ENCODE data around the gene BNC2. TPM values are rescaled to one million over a fixed set of nuclear protein-coding genes. Genes with fewer than 3 reads are reported as not detected.

BNC2 gene
- total RNA-seq, 1 experiment from 2014 or later, result 2.9 TPM

GRCh38 chr9:16645970-16646369 lies 224.5 kb downstream of the BNC2 start:
- ChIA-PET POLR2A (ENCODE audit: unreplicated experiment) (no interaction called here), CTCF (no interaction called here)
- no peak for TF ChIP-seq EZH2 (IDR thresholded peaks at IDR 0.05; ENCODE audit: low read depth)
- TF ChIP-seq, protein P1, sequence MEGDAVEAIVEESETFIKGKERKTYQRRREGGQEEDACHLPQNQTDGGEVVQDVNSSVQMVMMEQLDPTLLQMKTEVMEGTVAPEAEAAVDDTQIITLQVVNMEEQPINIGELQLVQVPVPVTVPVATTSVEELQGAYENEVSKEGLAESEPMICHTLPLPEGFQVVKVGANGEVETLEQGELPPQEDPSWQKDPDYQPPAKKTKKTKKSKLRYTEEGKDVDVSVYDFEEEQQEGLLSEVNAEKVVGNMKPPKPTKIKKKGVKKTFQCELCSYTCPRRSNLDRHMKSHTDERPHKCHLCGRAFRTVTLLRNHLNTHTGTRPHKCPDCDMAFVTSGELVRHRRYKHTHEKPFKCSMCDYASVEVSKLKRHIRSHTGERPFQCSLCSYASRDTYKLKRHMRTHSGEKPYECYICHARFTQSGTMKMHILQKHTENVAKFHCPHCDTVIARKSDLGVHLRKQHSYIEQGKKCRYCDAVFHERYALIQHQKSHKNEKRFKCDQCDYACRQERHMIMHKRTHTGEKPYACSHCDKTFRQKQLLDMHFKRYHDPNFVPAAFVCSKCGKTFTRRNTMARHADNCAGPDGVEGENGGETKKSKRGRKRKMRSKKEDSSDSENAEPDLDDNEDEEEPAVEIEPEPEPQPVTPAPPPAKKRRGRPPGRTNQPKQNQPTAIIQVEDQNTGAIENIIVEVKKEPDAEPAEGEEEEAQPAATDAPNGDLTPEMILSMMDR (conservative IDR thresholded peaks at IDR 0.05), result no peak
- Histone ChIP-seq H3K9me3 (ENCODE audit: insufficient read depth, low read depth) (no peaks in the 10 kb centered on the region), H3F3A (ENCODE audit: insufficient read depth, low read depth) (no peaks in the 10 kb centered on the region), H3K36me3 (ENCODE audit: low read depth) (no peaks in the 10 kb centered on the region), H3K4me3 (no peak overlapping the region), H3K79me2 (ENCODE audit: low read depth) (no peaks in the 10 kb centered on the region), H2AFZ (no peak overlapping the region), H3K27ac (no peak overlapping the region), H3K4me1 (replicated peaks; ENCODE audit: insufficient read depth) (no peaks in the 10 kb centered on the region), H3K4me2 (no peak overlapping the region), H3K27me3 (ENCODE audit: insufficient read depth, low read depth) (no peaks in the 10 kb centered on the region), H3K9me2 (ENCODE audit: insufficient read depth) (no peaks in the 10 kb centered on the region), H4K20me1 (ENCODE audit: insufficient read depth) (no peaks in the 10 kb centered on the region)
- DNase-seq, result no peak
- BruUV-seq (replicated peaks), result no TSS peak
- intact Hi-C loops (cut with micrococcal nuclease; ENCODE audit: unreplicated experiment), result no loop called here

GRCh38 chr9:16642421-16643109 lies 227.9 kb downstream of the BNC2 start:
- Histone ChIP-seq H3K4me1 (replicated peaks; ENCODE audit: insufficient read depth) (no peaks in the 10 kb centered on the region), H4K20me1 (ENCODE audit: insufficient read depth) (no peaks in the 10 kb centered on the region), H2AFZ (no peak overlapping the region), H3K36me3 (ENCODE audit: low read depth) (no peaks in the 10 kb centered on the region), H3K27ac (no peak overlapping the region), H3F3A (ENCODE audit: insufficient read depth, low read depth) (no peaks in the 10 kb centered on the region), H3K4me2 (no peak overlapping the region), H3K79me2 (ENCODE audit: low read depth) (no peaks in the 10 kb centered on the region), H3K9me3 (ENCODE audit: insufficient read depth, low read depth) (no peaks in the 10 kb centered on the region), H3K9me2 (ENCODE audit: insufficient read depth) (no peaks in the 10 kb centered on the region), H3K4me3 (no peak overlapping the region), H3K27me3 (ENCODE audit: insufficient read depth, low read depth) (no peaks in the 10 kb centered on the region)
- CTCF ChIA-PET, result no interaction called here
- no peak for DNase-seq
- intact Hi-C loops (cut with micrococcal nuclease; ENCODE audit: unreplicated experiment), result no loop called here
- TF ChIP-seq, protein P1 (conservative IDR thresholded peaks at IDR 0.05), result no peak
- TF ChIP-seq EZH2 (IDR thresholded peaks at IDR 0.05; ENCODE audit: low read depth), result no peak
- POLR2A ChIA-PET (ENCODE audit: unreplicated experiment), result no interaction called here
- no TSS peak for BruUV-seq (replicated peaks)

DNA sequence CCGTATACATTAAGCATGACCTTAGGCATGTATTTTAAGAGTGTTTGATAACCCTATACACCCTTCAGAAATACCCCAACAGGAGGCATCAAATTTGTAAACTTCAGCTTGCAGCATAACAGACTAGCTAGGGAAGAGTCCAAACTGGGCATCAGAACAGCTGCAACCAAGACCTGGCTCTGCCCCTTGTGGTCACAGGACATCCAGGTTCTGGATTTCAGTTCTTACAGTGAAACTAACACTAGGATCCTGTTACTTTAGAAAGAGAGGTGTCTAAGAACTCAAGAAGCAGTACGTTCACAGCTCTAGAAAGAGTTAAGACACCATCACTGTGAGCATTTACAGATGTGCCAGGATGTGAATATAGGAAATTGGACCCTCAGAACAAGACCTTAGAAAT lies 229.8 kb downstream of the BNC2 start:
- H3K27ac ChIP-seq, result no peak overlapping the region
- ChIA-PET POLR2A (ENCODE audit: unreplicated experiment) (no interaction called here), CTCF (no interaction called here)
- intact Hi-C loops (cut with micrococcal nuclease; ENCODE audit: unreplicated experiment), result no loop called here
- no peak for DNase-seq
- no peaks in the 10 kb centered on the region for H3K36me3 ChIP-seq (ENCODE audit: low read depth)
- no peaks in the 10 kb centered on the region for H3F3A ChIP-seq (ENCODE audit: insufficient read depth, low read depth)
- no peaks in the 10 kb centered on the region for H3K9me3 ChIP-seq (ENCODE audit: insufficient read depth, low read depth)
- H4K20me1 ChIP-seq (ENCODE audit: insufficient read depth), result no peaks in the 10 kb centered on the region
- BruUV-seq (replicated peaks), result no TSS peak
- H3K27me3 ChIP-seq (ENCODE audit: insufficient read depth, low read depth), result no peaks in the 10 kb centered on the region
- H2AFZ ChIP-seq, result no peak overlapping the region
- H3K79me2 ChIP-seq (ENCODE audit: low read depth), result no peaks in the 10 kb centered on the region
- H3K4me3 ChIP-seq, result no peak overlapping the region
- no peaks in the 10 kb centered on the region for H3K4me1 ChIP-seq (replicated peaks; ENCODE audit: insufficient read depth)
- H3K9me2 ChIP-seq (ENCODE audit: insufficient read depth), result no peaks in the 10 kb centered on the region
- TF ChIP-seq, protein P1 (conservative IDR thresholded peaks at IDR 0.05), result no peak
- no peak for TF ChIP-seq EZH2 (IDR thresholded peaks at IDR 0.05; ENCODE audit: low read depth)
- no peak overlapping the region for H3K4me2 ChIP-seq

Measured in PC-9 (cell line).